ENCODE results near the gene SYTL3.

SYTL3 gene

DNA sequence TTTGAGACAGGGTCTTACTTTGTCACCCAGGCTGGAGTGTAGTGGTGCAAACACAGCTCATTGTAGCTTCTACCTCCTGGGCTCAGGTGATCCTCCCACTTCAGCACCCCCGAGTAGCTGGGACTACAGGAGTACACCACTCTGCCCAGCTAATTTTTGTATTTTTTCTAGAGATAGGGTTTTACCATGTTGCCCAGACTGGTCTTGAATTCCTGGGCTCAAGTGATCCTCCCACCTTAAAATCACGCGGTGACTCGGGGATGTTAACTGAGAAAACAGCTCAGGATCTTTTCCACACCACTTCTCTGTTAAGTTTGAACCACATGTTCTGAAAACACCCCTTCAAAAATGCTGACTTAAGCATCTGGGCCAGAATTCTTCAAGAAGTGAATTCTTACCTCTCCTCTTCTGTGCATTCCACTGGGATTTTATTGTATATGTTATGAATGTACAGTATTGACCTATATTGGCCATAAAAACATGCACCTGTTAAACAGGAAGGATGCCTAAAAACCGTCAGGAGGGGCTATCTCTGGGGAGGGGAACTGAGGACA, 72.4 kb downstream of the SYTL3 start:
- Histone ChIP-seq H3K4me3 (ENCODE audit: insufficient read depth, low read depth, low read length) (no peak overlapping the region), H3K27me3 (ENCODE audit: control insufficient read depth, insufficient read depth, low read length, poor library complexity, severe bottlenecking) (no peaks in the 10 kb centered on the region), H3K36me3 (ENCODE audit: control insufficient read depth, insufficient read depth, low read length) (no peaks in the 10 kb centered on the region), H3K27ac (ENCODE audit: insufficient read depth, low read depth, low read length, poor library complexity, severe bottlenecking) (no peak overlapping the region), H3K9me3 (ENCODE audit: control insufficient read depth, low read length) (no peaks in the 10 kb centered on the region), H3K4me1 (ENCODE audit: control insufficient read depth, insufficient read depth, low read length) (no peaks in the 10 kb centered on the region)
- WGBS, 2 experiments, result 90 to 91% methylated on average over 5 of the region's 5 CpGs

DNA sequence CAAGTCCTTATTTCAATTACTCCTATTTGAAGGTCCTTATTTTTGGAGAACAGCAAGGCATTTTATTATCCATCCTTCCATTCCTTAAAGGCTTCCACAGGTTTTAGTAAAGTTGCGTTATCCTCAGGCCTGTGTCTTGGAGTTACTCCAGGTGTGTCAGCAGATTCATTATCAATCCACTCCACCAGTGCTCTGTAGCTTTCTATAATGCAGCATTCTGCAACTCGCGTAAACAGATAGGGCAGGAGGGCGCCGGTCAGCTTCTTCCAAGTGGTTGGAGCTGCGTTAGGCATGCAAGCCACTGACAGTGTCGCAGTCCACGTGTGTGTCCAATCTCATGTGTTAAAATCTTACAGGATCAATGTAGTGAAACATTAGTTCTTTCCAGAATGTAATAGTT, 75.8 kb downstream of the SYTL3 start:
- 92 to 95% methylated on average over 8 of the region's 8 CpGs for WGBS, 2 experiments
- Histone ChIP-seq H3K4me3 (ENCODE audit: insufficient read depth, low read depth, low read length) (no peak overlapping the region), H3K4me1 (ENCODE audit: control insufficient read depth, insufficient read depth, low read length) (no peaks in the 10 kb centered on the region), H3K27ac (ENCODE audit: insufficient read depth, low read depth, low read length, poor library complexity, severe bottlenecking) (no peak overlapping the region), H3K36me3 (ENCODE audit: control insufficient read depth, insufficient read depth, low read length) (no peaks in the 10 kb centered on the region), H3K27me3 (ENCODE audit: control insufficient read depth, insufficient read depth, low read length, poor library complexity, severe bottlenecking) (no peaks in the 10 kb centered on the region), H3K9me3 (ENCODE audit: control insufficient read depth, low read length) (no peaks in the 10 kb centered on the region)

- Histone ChIP-seq H3K27ac (ENCODE audit: insufficient read depth, low read depth, low read length, poor library complexity, severe bottlenecking) (no peak overlapping the region), H3K27me3 (ENCODE audit: control insufficient read depth, insufficient read depth, low read length, poor library complexity, severe bottlenecking) (no peaks in the 10 kb centered on the region), H3K4me1 (ENCODE audit: control insufficient read depth, insufficient read depth, low read length) (no peaks in the 10 kb centered on the region), H3K36me3 (ENCODE audit: control insufficient read depth, insufficient read depth, low read length) (no peaks in the 10 kb centered on the region), H3K4me3 (ENCODE audit: insufficient read depth, low read depth, low read length) (no peak overlapping the region), H3K9me3 (ENCODE audit: control insufficient read depth, low read length) (no peaks in the 10 kb centered on the region)
- WGBS, 2 experiments, result 96% methylated on average over 6 of the region's 6 CpGs
Observed at GRCh38 chr6:158729906-158730540, 80.2 kb downstream of the SYTL3 start.

DNA sequence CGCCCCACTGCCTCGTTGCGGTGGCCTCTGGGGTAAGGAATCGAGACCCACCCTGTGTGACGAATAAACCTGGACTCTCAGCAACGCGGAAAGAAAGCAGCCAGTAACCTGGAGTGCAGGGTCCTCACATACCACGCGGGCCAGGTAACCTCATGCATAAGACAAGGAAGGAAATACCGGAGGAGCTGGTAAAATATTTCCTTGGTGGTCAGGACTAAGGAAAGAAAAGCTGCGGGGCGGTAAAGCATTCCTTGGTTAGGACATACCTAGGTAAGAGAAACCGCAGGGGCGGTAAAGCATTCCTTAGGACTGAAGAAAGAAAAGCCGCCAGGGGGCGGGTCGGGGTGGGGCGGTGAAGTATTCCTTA, 80.7 kb downstream of the SYTL3 start:
- no peaks in the 10 kb centered on the region for H3K9me3 ChIP-seq (ENCODE audit: control insufficient read depth, low read length)
- H3K36me3 ChIP-seq (ENCODE audit: control insufficient read depth, insufficient read depth, low read length), result no peaks in the 10 kb centered on the region
- no peak overlapping the region for H3K4me3 ChIP-seq (ENCODE audit: insufficient read depth, low read depth, low read length)
- WGBS, 2 experiments, result 91% methylated on average over 18 of the region's 18 CpGs
- no peaks in the 10 kb centered on the region for H3K27me3 ChIP-seq (ENCODE audit: control insufficient read depth, insufficient read depth, low read length, poor library complexity, severe bottlenecking)
- H3K4me1 ChIP-seq (ENCODE audit: control insufficient read depth, insufficient read depth, low read length), result no peaks in the 10 kb centered on the region
- H3K27ac ChIP-seq (ENCODE audit: insufficient read depth, low read depth, low read length, poor library complexity, severe bottlenecking), result no peak overlapping the region

GRCh38 chr6:158735009-158735408, 85.2 kb downstream of the SYTL3 start:
- Histone ChIP-seq H3K4me1 (ENCODE audit: control insufficient read depth, insufficient read depth, low read length) (no peaks in the 10 kb centered on the region), H3K27ac (ENCODE audit: insufficient read depth, low read depth, low read length, poor library complexity, severe bottlenecking) (no peak overlapping the region), H3K27me3 (ENCODE audit: control insufficient read depth, insufficient read depth, low read length, poor library complexity, severe bottlenecking) (no peaks in the 10 kb centered on the region), H3K9me3 (ENCODE audit: control insufficient read depth, low read length) (no peaks in the 10 kb centered on the region), H3K4me3 (ENCODE audit: insufficient read depth, low read depth, low read length) (no peak overlapping the region), H3K36me3 (ENCODE audit: control insufficient read depth, insufficient read depth, low read length) (no peaks in the 10 kb centered on the region)
- WGBS, 2 experiments, result 88 to 91% methylated on average over 3 of the region's 3 CpGs

GRCh38 chr6:158737082-158737709, 87.3 kb downstream of the SYTL3 start:
- H3K4me3 ChIP-seq (ENCODE audit: insufficient read depth, low read depth, low read length), result no peak overlapping the region
- no peaks in the 10 kb centered on the region for H3K27me3 ChIP-seq (ENCODE audit: control insufficient read depth, insufficient read depth, low read length, poor library complexity, severe bottlenecking)
- H3K4me1 ChIP-seq (ENCODE audit: control insufficient read depth, insufficient read depth, low read length), result no peaks in the 10 kb centered on the region
- no peak overlapping the region for H3K27ac ChIP-seq (ENCODE audit: insufficient read depth, low read depth, low read length, poor library complexity, severe bottlenecking)
- no peaks in the 10 kb centered on the region for H3K36me3 ChIP-seq (ENCODE audit: control insufficient read depth, insufficient read depth, low read length)
- H3K9me3 ChIP-seq (ENCODE audit: control insufficient read depth, low read length), result no peaks in the 10 kb centered on the region
- 86 to 98% methylated on average over 3 of the region's 3 CpGs for WGBS, 2 experiments

DNA sequence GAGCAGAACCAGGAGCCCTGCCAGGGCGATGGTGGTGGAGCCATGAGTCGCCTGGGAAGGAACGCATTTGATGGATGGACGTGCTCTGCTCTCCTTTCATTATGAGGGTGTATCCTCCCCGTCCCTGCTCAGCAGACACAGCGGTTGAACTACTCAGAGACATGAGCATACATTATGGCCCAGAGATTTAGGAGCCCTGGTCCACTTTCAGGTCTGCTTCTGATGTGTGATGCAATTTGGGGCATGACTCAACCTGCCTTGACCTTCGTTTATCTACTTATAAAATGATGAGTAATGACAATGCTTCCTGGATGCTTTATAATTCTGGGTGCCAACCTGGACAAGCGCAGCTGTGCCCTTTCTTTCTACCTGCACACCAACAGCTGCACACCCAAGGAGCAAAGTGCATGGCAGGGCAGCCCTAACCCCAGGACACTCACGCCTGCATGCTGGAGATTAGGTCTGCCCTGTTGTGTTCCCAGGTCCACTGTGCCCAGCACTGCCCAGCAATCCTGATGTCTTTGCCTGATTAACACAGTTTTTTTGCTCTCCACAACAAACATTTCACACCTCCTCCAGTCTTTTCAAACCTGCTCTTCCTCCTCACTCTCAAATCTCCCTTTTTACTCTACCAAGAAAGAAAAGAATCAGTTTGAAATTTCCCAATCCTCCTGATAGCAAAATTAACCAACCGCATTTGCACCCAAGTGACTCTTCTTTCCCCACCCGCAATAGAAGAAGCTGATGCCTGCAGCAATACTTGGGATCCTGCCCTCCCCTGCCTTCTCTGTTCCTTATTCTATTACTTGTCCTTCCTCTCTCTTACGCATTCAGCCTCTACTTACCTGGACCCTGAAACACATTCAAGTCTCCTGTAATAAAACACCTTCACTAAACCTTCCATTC, 88.1 kb downstream of the SYTL3 start:
- H3K9me3 ChIP-seq (ENCODE audit: control insufficient read depth, low read length), result no peaks in the 10 kb centered on the region
- H3K27ac ChIP-seq (ENCODE audit: insufficient read depth, low read depth, low read length, poor library complexity, severe bottlenecking), result no peak overlapping the region
- H3K4me1 ChIP-seq (ENCODE audit: control insufficient read depth, insufficient read depth, low read length), result no peaks in the 10 kb centered on the region
- H3K27me3 ChIP-seq (ENCODE audit: control insufficient read depth, insufficient read depth, low read length, poor library complexity, severe bottlenecking), result no peaks in the 10 kb centered on the region
- no peaks in the 10 kb centered on the region for H3K36me3 ChIP-seq (ENCODE audit: control insufficient read depth, insufficient read depth, low read length)
- WGBS, 2 experiments, result 90 to 94% methylated on average over 12 of the region's 12 CpGs
- H3K4me3 ChIP-seq (ENCODE audit: insufficient read depth, low read depth, low read length), result no peak overlapping the region

GRCh38 chr6:158739673-158740072, 89.8 kb downstream of the SYTL3 start:
- Histone ChIP-seq H3K27me3 (ENCODE audit: control insufficient read depth, insufficient read depth, low read length, poor library complexity, severe bottlenecking) (no peaks in the 10 kb centered on the region), H3K9me3 (ENCODE audit: control insufficient read depth, low read length) (no peaks in the 10 kb centered on the region), H3K27ac (ENCODE audit: insufficient read depth, low read depth, low read length, poor library complexity, severe bottlenecking) (no peak overlapping the region), H3K4me3 (ENCODE audit: insufficient read depth, low read depth, low read length) (no peak overlapping the region), H3K36me3 (ENCODE audit: control insufficient read depth, insufficient read depth, low read length) (no peaks in the 10 kb centered on the region), H3K4me1 (ENCODE audit: control insufficient read depth, insufficient read depth, low read length) (no peaks in the 10 kb centered on the region)
- 100% methylated on average over 1 of the region's 1 CpG for WGBS, 2 experiments

DNA sequence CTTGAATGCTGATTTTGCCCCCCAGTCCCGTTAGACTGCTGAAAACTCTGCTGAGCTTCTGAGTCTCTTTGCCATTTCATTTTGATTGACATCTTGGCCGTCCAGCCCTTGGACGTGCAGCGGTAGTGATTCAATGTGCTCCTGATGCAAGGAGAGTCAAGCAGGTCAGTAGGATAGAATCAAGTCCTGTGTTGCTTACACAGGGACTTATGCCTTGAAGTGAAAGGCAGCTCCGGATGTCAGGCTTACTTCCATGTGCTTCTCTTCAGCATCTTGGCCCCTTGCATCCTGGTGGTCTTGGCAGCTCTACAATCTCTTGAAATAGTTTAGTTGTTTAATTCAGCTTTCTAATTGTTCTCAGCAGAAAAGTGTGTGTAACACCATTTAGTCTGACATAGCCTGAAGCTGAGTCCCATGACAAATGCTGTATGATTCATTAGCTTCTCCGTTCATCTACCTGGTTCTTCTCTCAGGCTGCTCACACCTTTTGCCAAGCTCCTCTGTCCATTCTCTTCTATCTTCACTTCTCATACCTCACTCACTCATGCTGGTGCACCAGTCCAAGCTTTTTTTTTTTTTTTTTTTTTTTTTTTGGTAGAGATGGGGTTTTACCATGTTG, 93.3 kb downstream of the SYTL3 start:
- H3K4me3 ChIP-seq (ENCODE audit: insufficient read depth, low read depth, low read length), result no peak overlapping the region
- WGBS, 2 experiments, result 93 to 94% methylated on average over 6 of the region's 6 CpGs

GRCh38 chr6:158744986-158745430, 95.2 kb downstream of the SYTL3 start:
- 87 to 95% methylated on average over 5 of the region's 5 CpGs for WGBS, 2 experiments
- Histone ChIP-seq H3K4me1 (ENCODE audit: control insufficient read depth, insufficient read depth, low read length) (no peaks in the 10 kb centered on the region), H3K27me3 (ENCODE audit: control insufficient read depth, insufficient read depth, low read length, poor library complexity, severe bottlenecking) (no peaks in the 10 kb centered on the region), H3K27ac (ENCODE audit: insufficient read depth, low read depth, low read length, poor library complexity, severe bottlenecking) (no peak overlapping the region), H3K36me3 (ENCODE audit: control insufficient read depth, insufficient read depth, low read length) (no peaks in the 10 kb centered on the region), H3K4me3 (ENCODE audit: insufficient read depth, low read depth, low read length) (no peak overlapping the region), H3K9me3 (ENCODE audit: control insufficient read depth, low read length) (no peaks in the 10 kb centered on the region)

More for the DNA sequence above, 93.3 kb downstream of the SYTL3 start:
- Histone ChIP-seq H3K27me3 (ENCODE audit: control insufficient read depth, insufficient read depth, low read length, poor library complexity, severe bottlenecking) (no peaks in the 10 kb centered on the region), H3K36me3 (ENCODE audit: control insufficient read depth, insufficient read depth, low read length) (no peaks in the 10 kb centered on the region), H3K4me1 (ENCODE audit: control insufficient read depth, insufficient read depth, low read length) (no peaks in the 10 kb centered on the region), H3K27ac (ENCODE audit: insufficient read depth, low read depth, low read length, poor library complexity, severe bottlenecking) (no peak overlapping the region), H3K9me3 (ENCODE audit: control insufficient read depth, low read length) (no peaks in the 10 kb centered on the region)

Data from ectodermal cell (in vitro differentiated cells).